HG03558 (cell line): ENCODE results near the gene ZRANB1.
A peak's percentile ranks its signal among the peaks of the same experiment; 100 is the strongest.
"Not testable (repeated sequence)": the region's sequence is repeated elsewhere in the genome, so short reads cannot be mapped to it uniquely, and the experiment has no call there.

Experiments
- ATAC-seq: cut with Tn5 transposase; IDR thresholded peaks from one replicate; pipeline ENCODE4 v1.9.1; 2021; ENCODE audit warnings: moderate number of reproducible peaks; ENCODE audit not compliant: unreplicated experiment; ENCODE audit errors: extremely low read depth

The ZRANB1 gene

DNA sequence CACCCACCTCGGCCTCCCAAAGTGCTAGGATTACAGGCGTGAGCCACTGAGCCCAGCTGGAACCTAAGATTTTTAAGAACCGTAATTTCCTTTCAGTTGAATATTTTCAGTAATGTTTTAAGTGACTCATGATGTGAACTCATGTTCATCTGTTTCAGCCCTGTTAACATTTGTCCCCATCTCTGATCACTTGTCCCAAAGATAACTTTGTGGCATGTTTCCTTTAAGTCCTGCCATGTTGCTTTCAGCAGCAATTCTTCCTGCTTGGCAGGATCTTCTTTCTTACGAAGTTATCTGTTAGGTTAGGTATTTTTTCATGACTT is 19.3 kb downstream of the ZRANB1 start:
- no peak for ATAC-seq

DNA sequence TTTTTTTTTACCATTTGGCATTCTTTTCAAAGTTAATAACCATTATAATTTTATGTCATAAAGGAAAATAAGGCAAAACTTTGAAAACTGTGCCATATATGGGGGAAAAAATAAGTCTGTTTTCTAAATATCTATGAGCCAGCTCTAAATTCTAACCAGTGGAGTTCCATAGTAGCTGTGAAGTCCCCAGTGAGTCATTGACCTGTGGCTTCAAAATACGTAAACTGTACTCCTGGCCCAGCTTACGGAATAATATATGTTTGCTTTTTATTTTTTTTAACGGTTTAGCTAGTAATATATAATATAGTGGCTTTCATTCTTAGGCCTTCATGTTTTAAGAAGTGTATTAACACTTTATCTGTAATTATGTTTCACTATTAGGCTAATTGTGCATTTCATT is 20.5 kb downstream of the ZRANB1 start:
- ATAC-seq: no peak

DNA sequence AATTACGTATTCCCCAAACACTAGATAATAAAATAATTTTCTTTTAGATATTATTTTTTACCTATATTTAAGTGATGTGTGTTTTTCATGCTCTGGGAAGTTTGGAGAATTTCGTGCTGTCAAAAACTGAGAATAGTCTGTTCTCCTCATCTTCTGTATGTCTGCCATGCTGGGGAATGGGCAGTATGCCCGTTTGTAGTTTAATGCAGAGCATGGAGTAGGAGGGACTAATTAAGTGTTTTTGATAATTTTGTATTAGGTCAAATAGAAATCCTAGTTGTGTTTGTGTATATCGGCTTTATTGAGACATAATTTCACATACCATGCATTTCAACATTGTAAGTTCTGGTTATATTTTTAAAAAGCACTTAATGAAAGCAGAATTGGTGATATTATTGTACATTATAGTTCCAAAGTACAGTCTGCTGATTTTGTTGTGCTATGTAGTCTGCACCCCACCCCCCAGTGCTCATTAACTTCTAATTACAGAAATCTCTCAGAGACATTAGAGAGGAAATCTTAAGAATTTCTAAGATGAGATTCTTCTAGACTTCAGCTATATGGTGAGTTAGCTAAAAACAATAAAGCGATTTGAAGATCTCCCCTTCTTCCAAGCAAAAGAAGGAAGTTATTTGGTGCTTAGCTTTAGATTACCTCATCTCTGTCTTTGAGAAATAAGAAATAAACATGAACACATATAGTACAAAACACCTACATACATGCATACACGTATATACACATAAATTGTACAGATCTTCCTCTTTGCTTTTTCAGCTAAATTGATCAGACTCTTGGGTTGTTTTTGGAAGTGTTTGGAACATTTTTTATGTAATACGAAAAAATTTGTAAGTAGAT is 22.2 kb downstream of the ZRANB1 start:
- ATAC-seq: no peak

DNA sequence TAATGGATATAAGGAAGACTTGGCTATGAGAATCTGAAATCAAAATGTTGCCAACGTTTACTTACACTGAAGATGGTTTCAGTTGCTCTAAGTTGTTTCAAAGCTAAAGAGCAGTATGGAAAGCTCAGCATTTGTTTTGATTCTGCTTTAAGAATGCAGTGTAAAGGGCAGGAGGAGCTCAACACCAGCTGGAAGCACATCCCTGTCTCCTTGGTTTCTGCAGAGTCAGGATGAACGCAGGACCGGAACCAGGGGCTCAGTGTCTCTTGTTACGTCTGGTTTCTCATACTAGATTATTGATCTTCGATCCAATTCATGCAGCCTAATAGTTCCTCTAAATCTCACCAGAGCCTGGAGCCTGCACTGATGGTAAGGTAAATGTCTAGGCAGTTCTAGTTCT is 24.1 kb downstream of the ZRANB1 start:
- ATAC-seq: no peak

DNA sequence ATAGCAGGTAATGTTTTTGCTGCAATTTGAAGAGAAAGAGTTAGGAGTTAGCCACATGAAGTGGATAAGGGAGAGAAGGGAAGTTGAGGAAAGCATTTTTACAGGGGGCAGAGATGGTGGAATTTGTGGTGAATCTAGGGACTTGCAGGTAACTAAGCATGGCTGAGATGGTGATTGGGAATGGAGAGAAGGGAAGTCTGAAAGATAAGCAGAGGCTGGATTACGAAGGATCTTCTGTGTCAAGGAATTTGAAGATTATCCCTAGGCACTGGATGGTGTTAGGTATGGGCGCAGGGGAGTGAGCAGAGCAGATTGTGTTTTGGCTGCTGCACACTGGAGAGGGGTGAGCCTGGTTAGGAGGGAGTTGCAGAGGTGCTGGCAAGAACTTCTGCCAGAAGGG is 25.3 kb downstream of the ZRANB1 start:
- ATAC-seq: no peak

DNA sequence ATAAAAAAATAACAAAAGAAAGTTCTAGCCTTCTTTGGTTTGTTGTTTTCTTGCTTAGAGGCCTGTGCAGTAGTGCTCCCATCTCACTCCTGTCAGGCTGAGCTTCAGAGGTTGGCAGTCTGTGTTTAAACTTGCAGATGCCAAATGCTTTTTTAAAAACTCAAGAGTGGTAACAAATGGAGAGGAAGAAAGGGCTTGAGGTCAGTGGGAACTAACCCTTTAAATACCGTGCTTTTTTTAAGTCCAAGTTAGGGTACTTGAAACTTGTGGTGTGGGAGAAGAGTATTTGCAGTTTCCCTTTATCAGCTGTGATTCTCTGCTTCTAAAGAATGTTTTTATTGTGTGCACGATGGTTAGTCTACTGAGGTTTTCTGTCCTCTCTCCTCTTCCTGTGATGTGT is 29.4 kb downstream of the ZRANB1 start:
- peak; percentile 51 for ATAC-seq

DNA sequence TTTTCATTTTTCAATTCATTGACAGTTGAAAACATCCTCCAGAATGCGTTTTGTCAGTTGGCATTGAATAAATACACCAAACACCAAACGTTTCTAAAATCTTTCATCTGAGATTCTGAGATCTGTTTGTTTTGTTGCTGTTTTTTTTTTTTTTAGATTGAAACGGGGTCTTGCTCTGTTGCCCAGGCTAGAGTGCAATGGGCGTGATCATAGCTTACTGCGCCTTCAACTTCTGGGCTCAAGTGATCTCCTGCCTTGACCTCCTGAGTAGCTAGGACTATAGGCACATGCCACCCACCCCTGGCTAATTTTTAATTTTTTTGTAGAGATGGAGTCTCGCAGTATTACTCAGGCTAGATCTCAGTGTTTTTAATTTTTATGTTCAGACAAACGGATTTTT is 30.7 kb downstream of the ZRANB1 start:
- ATAC-seq: no peak

DNA sequence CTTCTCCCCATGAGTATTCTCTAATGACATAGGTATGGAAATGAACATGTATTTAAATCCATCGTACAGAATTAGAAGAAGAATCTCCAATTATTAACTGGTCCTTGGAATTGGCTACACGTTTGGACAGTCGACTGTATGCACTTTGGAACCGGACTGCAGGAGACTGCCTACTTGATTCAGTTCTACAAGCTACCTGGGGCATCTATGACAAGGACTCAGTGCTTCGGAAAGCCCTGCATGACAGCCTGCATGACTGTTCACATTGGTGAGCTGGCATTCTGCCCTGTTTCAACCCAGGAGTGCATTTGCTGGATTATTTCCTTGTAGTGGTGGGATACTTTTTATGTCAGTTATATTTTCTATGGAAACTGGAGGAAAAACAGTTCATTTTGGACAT is 32.2 kb downstream of the ZRANB1 start:
- no peak for ATAC-seq

DNA sequence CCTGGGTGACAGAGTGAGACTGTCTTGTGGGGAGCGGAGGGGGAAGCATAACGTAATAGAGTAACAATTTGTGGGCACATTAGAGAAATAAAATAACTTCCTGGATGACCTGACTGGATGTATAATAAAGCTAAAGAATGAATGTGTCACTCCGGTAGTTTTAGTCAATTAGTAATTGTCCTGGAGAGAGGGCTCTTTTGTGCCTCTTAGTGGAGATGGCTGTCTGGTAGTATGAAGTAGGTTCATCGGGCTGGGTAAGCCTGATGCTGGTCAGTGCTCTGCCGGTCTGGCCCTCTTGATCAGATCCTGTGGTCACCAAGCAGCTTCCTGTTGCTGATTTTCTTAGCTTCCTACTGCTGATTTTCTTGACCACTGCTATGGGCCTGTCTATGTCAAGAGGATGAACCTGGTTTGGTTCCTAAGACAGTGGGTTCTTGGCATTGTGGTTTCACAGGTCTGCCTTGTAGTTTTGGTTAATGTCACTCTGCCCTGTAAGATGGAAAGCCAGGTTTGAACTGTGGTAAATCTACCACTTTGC is 34.1 kb downstream of the ZRANB1 start:
- ATAC-seq: no peak

DNA sequence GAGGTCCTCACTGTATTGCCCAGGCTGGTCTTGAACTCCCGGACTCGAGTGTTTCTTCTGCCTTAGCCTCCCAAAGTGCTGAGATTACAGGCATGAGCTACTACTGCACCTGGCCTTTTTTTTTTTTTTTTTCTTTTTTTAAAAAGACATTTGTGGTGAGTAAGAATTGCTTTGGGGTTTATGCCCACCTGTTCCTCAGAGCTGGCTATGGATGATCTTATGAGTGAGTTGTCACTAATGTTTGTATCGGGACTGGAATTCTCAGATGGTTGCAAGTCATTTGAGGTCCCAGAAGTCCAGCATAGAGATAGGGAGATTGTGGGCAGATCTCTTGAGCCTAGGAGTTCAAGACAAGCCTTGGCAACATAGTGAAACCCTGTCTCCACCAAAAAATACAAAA is 35.2 kb downstream of the ZRANB1 start:
- ATAC-seq: no peak

DNA sequence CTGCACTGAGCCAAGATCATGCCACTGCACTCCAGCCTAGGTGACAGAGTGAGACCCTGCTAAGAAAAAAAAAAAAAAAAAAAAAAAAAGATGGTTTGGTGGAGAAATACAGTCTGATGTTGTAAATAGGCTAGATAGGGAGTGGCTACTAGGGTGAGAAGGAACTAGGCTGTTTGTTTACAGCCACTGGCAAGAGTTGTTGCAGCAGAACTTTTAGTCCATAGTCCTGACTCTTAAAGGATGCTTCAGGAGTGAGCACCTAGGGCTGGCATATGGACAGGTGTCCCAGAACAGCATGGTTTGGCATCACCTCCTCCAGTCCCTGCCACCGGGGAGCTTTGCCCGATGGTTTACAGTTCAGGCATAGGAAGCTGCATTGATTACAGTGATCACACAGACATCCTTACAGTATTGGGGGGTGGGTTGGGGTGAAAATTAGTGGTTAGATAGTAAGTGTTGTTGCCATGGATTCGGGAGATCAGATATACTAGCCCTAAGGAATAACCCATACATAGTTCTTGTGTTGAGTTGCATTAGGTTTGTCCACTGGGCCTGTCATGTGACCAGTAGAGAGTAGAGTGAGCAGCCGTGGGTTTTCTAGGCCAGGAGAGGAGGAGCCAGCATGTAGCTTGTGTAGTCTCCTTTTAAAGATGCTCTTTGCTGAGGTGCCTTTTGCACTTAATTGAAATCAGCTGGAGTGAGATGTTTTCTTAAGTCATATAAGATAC is 35.9 kb downstream of the ZRANB1 start:
- no peak for ATAC-seq

DNA sequence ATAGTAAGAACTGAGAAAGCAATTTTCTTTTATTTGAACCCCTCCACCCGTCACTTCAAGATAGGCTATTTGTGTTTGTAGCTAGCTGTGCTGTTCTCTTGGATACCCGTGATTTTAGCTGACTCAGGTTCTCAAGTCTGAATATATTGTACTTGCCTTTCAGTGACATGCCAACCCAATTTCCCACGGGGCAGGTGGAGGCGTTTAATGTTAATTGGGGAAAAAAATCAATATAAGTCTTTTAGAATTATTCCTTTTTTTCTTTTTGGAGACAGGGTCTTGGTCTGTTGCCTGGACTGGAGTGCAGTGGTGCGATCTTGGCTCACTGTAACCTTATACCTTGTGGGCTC is 36.4 kb downstream of the ZRANB1 start:
- no peak for ATAC-seq

DNA sequence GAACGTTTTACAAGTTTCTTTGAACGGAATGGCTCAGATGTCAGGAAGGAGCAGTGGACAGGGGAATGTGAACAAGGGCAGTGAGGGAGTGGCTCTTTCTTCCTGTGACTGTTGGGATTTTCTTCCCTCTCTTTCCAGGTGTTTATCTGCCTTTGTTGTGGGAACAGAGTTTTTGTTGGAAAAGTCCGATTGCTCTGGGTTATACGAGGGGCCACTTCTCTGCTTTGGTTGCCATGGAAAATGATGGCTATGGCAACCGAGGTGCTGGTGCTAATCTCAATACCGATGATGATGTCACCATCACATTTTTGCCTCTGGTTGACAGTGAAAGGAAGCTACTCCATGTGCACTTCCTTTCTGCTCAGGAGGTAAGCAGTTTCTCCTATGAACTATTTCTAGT is 41.4 kb downstream of the ZRANB1 start:
- ATAC-seq: no peak

DNA sequence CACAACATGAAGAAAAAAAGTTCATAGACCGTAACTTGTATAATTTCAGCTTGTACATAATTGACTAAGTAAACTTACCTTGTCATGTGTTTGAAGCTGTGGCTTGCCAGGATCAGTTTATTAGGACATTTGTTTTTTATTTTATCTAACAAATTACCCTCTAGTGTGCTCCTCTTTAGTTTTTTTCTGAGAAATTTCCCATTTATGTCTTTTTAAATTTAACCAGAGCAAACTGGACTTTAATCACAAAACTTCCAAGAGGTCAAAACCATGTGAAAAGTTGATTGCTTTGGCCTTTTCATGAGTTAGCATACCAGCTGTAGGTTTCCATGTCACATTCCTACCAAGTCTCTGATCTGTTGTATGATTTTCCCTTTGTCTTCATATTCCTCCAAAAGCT is 42.5 kb downstream of the ZRANB1 start:
- ATAC-seq: no peak

DNA sequence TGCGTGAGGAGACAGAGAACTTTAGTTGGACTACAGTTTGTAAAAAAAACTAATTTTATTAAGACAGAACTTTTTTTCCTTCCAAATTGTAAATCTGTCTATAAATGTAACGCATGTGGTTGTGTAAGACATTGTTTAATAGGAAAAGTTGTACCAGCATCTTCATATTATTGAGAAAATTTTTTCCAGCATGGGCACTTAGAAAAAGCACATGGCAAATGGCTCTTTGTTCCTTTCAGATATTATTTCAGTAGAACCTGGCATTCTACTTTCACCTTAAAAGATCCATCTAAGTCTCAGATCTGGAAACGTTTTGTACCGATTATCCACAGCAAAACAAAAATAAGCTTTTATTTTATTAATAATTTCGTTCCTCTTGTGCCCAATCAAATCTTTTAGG is 43.2 kb downstream of the ZRANB1 start:
- ATAC-seq: no peak

DNA sequence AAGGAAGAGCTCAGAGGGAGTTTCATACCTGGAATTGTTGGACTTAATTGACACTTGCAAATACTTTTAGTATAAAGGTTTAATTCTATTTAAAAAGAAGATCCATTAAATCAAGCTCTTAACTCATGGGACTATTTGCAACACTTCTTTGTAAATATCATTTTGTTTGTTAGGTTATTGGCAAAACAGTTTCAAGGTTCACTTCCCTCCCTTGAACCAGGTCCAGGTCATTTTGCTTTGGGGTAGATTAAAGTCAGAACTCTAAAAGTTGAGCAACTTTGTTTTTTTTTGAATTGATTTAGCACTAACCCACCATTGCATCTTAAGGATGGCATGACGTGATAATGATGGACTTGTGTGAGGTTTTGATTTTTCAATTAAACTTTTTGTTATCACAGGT is 45.9 kb downstream of the ZRANB1 start:
- no peak for ATAC-seq

DNA sequence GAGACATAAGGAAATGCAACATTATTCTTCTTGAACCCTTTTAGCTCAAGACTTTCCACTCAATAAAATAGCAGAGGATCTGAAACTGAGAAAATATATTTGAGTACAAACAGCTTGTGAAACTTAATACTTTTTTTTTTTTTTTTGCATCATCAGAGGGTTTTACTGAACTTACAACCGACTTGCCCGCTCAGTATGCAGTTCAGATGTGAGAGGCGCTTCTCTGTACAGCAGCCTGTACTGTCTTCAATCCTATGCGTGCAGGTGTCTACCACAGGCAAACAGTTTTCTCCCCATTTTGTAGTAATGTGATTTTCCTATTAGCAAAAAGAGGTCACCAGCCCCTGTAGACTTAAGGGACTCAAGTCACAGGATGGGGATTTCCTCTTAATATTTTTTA is 46.8 kb downstream of the ZRANB1 start:
- not testable (repeated sequence) for ATAC-seq

DNA sequence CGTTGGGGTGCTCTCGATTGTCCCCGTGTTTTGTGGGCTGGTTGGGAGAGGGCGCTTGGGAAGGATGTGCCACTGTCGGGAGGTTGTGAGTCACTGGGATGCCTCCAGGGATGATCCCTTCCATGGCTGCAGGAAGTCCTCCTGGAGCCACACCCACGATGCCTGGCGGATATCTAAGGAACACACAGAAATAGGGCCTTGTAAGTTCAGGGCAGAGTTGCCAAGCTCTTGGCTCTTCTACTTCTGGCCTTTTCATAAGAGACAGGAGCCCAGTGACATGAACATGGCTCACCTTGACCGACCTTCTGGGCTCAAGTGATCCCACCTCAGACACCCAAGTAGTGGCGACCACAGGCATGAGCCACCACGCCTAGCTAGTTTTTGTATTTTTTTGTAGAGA is 47.6 kb downstream of the ZRANB1 start:
- no peak for ATAC-seq

DNA sequence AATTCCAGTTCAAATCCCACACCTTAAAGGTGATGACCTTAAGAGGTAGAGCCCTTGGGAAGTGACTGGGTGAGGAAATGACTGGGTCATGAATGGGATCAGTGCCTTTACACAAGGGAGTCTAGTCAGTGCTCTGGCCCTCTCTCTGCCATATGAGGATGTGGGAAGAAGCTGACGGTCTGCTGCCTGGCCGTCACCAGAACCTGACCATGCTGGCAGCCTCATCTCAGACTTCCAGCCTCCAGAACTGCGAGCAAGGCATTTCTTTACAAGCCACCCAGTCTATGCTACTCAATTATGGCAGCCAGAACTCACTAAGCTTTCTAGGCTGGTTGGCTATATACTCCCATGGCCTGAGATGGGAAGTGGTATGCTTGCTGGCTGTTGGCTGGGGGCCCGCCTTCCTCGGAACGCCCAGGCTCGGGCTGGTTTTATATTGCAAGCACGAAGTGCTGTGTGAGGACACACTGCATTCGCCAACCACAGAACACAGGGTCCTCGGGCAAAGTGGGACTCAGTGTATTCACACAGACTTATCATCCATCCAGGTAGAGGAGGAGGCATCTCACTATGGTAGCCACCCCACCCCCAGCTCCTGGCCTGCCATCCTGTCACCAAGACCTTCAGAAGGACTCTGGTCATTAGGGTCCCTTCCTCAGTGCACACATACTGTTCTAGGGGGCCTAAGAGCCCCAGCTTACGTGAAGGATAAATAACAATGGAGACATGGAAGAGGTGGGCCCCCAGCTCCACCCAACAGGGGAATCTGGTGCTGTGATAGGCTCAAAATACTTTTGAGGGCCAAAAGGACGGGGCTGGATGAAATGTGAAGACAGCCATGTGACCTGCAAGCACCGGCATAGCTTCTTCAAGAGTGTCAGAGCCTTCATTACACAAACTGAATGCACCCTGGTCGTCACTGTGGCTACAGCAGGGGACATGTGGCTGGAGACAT is 49.0 kb downstream of the ZRANB1 start:
- ATAC-seq: no peak

DNA sequence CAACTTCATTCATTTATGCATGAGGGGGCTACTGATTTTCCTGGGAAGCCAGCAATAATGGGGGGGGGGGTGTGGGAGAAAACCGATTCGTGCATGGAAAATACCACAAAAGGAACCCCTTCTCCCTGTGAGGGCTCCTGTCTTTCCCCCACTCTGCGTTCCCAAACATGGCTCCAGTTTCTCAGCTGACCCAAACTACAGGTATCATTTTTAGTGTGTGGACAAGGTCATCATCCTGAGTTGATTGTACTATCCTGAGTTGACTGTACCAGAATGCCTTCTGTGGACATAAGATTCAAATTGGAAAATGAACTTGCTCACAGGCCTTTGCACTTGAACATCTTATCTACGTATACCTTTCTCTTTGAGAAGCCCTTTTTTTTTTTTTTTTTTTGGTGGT is 49.9 kb downstream of the ZRANB1 start:
- no peak for ATAC-seq
